ENCODE measurements around the gene SLC12A1. TPM values are rescaled to one million over a fixed set of nuclear protein-coding genes. Genes with fewer than 3 reads are reported as not detected.

Gene SLC12A1
- total RNA-seq, 1 experiment from 2014 or later, result not detected

GRCh38 chr15:48221885-48222284 lies 15.8 kb downstream of the SLC12A1 start:
- no peaks in the 10 kb centered on the region for H4K20me1 ChIP-seq (ENCODE audit: insufficient read depth, low read depth, low read length)
- no peaks in the 10 kb centered on the region for H3K9me3 ChIP-seq (ENCODE audit: low read length)
- H3K27me3 ChIP-seq (ENCODE audit: low read length), result no peaks in the 10 kb centered on the region
- no peaks in the 10 kb centered on the region for H3K79me2 ChIP-seq (ENCODE audit: low read length)
- H3K4me1 ChIP-seq (ENCODE audit: low read length), result no peaks in the 10 kb centered on the region
- H3K9me2 ChIP-seq (replicated peaks; ENCODE audit: insufficient read depth, low read length), result no peaks in the 10 kb centered on the region
- H3K4me3 ChIP-seq (ENCODE audit: low read length), result no peak overlapping the region
- H3K9ac ChIP-seq (ENCODE audit: low read length), result no peak overlapping the region
- no peak overlapping the region for H3K27ac ChIP-seq (ENCODE audit: low read length)
- H3K4me2 ChIP-seq (ENCODE audit: low read depth, low read length, poor library complexity, severe bottlenecking), result no peak overlapping the region
- no peak for DNase-seq
- H3K36me3 ChIP-seq (ENCODE audit: insufficient read depth, low read length), result no peaks in the 10 kb centered on the region
- no peak overlapping the region for H2AFZ ChIP-seq (ENCODE audit: low read length)

GRCh38 chr15:48222627-48223026 lies 16.5 kb downstream of the SLC12A1 start:
- H3K4me2 ChIP-seq (ENCODE audit: low read depth, low read length, poor library complexity, severe bottlenecking), result no peak overlapping the region
- H3K9me3 ChIP-seq (ENCODE audit: low read length), result no peaks in the 10 kb centered on the region
- no peaks in the 10 kb centered on the region for H3K4me1 ChIP-seq (ENCODE audit: low read length)
- DNase-seq, result no peak
- no peaks in the 10 kb centered on the region for H3K36me3 ChIP-seq (ENCODE audit: insufficient read depth, low read length)
- H3K79me2 ChIP-seq (ENCODE audit: low read length), result no peaks in the 10 kb centered on the region
- H3K27ac ChIP-seq (ENCODE audit: low read length), result no peak overlapping the region
- H2AFZ ChIP-seq (ENCODE audit: low read length), result no peak overlapping the region
- no peaks in the 10 kb centered on the region for H4K20me1 ChIP-seq (ENCODE audit: insufficient read depth, low read depth, low read length)
- H3K27me3 ChIP-seq (ENCODE audit: low read length), result no peaks in the 10 kb centered on the region
- H3K9me2 ChIP-seq (replicated peaks; ENCODE audit: insufficient read depth, low read length), result no peaks in the 10 kb centered on the region
- H3K9ac ChIP-seq (ENCODE audit: low read length), result no peak overlapping the region
- H3K4me3 ChIP-seq (ENCODE audit: low read length), result no peak overlapping the region

- H3K27me3 ChIP-seq (ENCODE audit: low read length), result no peaks in the 10 kb centered on the region
- H3K79me2 ChIP-seq (ENCODE audit: low read length), result no peaks in the 10 kb centered on the region
Observed at GRCh38 chr15:48225771-48226170, 19.7 kb downstream of the SLC12A1 start.

GRCh38 chr15:48230498-48230897 lies 24.4 kb downstream of the SLC12A1 start:
- Histone ChIP-seq H4K20me1 (ENCODE audit: insufficient read depth, low read depth, low read length) (no peaks in the 10 kb centered on the region), H3K4me3 (ENCODE audit: low read length) (no peak overlapping the region), H3K4me2 (ENCODE audit: low read depth, low read length, poor library complexity, severe bottlenecking) (no peak overlapping the region), H3K79me2 (ENCODE audit: low read length) (no peaks in the 10 kb centered on the region), H3K27ac (ENCODE audit: low read length) (no peak overlapping the region), H3K36me3 (ENCODE audit: insufficient read depth, low read length) (no peaks in the 10 kb centered on the region), H3K27me3 (ENCODE audit: low read length) (no peaks in the 10 kb centered on the region), H3K9ac (ENCODE audit: low read length) (no peak overlapping the region), H3K4me1 (ENCODE audit: low read length) (no peaks in the 10 kb centered on the region), H3K9me2 (replicated peaks; ENCODE audit: insufficient read depth, low read length) (no peaks in the 10 kb centered on the region), H3K9me3 (ENCODE audit: low read length) (no peaks in the 10 kb centered on the region), H2AFZ (ENCODE audit: low read length) (no peak overlapping the region)
- DNase-seq, result no peak

More at GRCh38 chr15:48225771-48226170, 19.7 kb downstream of the SLC12A1 start:
- no peak overlapping the region for H3K4me2 ChIP-seq (ENCODE audit: low read depth, low read length, poor library complexity, severe bottlenecking)
- no peak overlapping the region for H3K9ac ChIP-seq (ENCODE audit: low read length)
- DNase-seq, result no peak
- H3K9me3 ChIP-seq (ENCODE audit: low read length), result no peaks in the 10 kb centered on the region
- H3K36me3 ChIP-seq (ENCODE audit: insufficient read depth, low read length), result no peaks in the 10 kb centered on the region
- H3K9me2 ChIP-seq (replicated peaks; ENCODE audit: insufficient read depth, low read length), result no peaks in the 10 kb centered on the region
- H3K27ac ChIP-seq (ENCODE audit: low read length), result no peak overlapping the region
- H3K4me1 ChIP-seq (ENCODE audit: low read length), result no peaks in the 10 kb centered on the region
- H3K4me3 ChIP-seq (ENCODE audit: low read length), result no peak overlapping the region
- H4K20me1 ChIP-seq (ENCODE audit: insufficient read depth, low read depth, low read length), result no peaks in the 10 kb centered on the region
- no peak overlapping the region for H2AFZ ChIP-seq (ENCODE audit: low read length)

GRCh38 chr15:48233246-48233645 lies 27.1 kb downstream of the SLC12A1 start:
- Histone ChIP-seq H3K27ac (ENCODE audit: low read length) (no peak overlapping the region), H3K9me3 (ENCODE audit: low read length) (no peaks in the 10 kb centered on the region), H3K9me2 (replicated peaks; ENCODE audit: insufficient read depth, low read length) (no peaks in the 10 kb centered on the region), H3K4me2 (ENCODE audit: low read depth, low read length, poor library complexity, severe bottlenecking) (no peak overlapping the region), H3K4me3 (ENCODE audit: low read length) (no peak overlapping the region), H3K79me2 (ENCODE audit: low read length) (no peaks in the 10 kb centered on the region), H3K27me3 (ENCODE audit: low read length) (no peaks in the 10 kb centered on the region), H4K20me1 (ENCODE audit: insufficient read depth, low read depth, low read length) (no peaks in the 10 kb centered on the region), H3K36me3 (ENCODE audit: insufficient read depth, low read length) (no peaks in the 10 kb centered on the region), H3K9ac (ENCODE audit: low read length) (no peak overlapping the region), H2AFZ (ENCODE audit: low read length) (no peak overlapping the region), H3K4me1 (ENCODE audit: low read length) (no peaks in the 10 kb centered on the region)
- DNase-seq, result no peak

GRCh38 chr15:48239334-48239733 lies 33.2 kb downstream of the SLC12A1 start:
- H2AFZ ChIP-seq (ENCODE audit: low read length), result no peak overlapping the region
- H3K4me2 ChIP-seq (ENCODE audit: low read depth, low read length, poor library complexity, severe bottlenecking), result no peak overlapping the region
- no peaks in the 10 kb centered on the region for H3K9me2 ChIP-seq (replicated peaks; ENCODE audit: insufficient read depth, low read length)
- H3K36me3 ChIP-seq (ENCODE audit: insufficient read depth, low read length), result no peaks in the 10 kb centered on the region
- DNase-seq, result no peak
- no peak overlapping the region for H3K27ac ChIP-seq (ENCODE audit: low read length)
- no peaks in the 10 kb centered on the region for H3K4me1 ChIP-seq (ENCODE audit: low read length)
- H3K9ac ChIP-seq (ENCODE audit: low read length), result no peak overlapping the region
- no peaks in the 10 kb centered on the region for H3K9me3 ChIP-seq (ENCODE audit: low read length)
- H3K27me3 ChIP-seq (ENCODE audit: low read length), result no peaks in the 10 kb centered on the region
- H4K20me1 ChIP-seq (ENCODE audit: insufficient read depth, low read depth, low read length), result no peaks in the 10 kb centered on the region
- no peaks in the 10 kb centered on the region for H3K79me2 ChIP-seq (ENCODE audit: low read length)
- no peak overlapping the region for H3K4me3 ChIP-seq (ENCODE audit: low read length)

GRCh38 chr15:48242015-48242414 lies 35.9 kb downstream of the SLC12A1 start:
- H3K27me3 ChIP-seq (ENCODE audit: low read length), result no peaks in the 10 kb centered on the region
- no peaks in the 10 kb centered on the region for H4K20me1 ChIP-seq (ENCODE audit: insufficient read depth, low read depth, low read length)
- no peaks in the 10 kb centered on the region for H3K9me3 ChIP-seq (ENCODE audit: low read length)
- H2AFZ ChIP-seq (ENCODE audit: low read length), result no peak overlapping the region
- no peaks in the 10 kb centered on the region for H3K9me2 ChIP-seq (replicated peaks; ENCODE audit: insufficient read depth, low read length)
- H3K9ac ChIP-seq (ENCODE audit: low read length), result no peak overlapping the region
- no peak overlapping the region for H3K27ac ChIP-seq (ENCODE audit: low read length)
- no peaks in the 10 kb centered on the region for H3K36me3 ChIP-seq (ENCODE audit: insufficient read depth, low read length)
- H3K4me1 ChIP-seq (ENCODE audit: low read length), result no peaks in the 10 kb centered on the region
- H3K4me3 ChIP-seq (ENCODE audit: low read length), result no peak overlapping the region
- H3K4me2 ChIP-seq (ENCODE audit: low read depth, low read length, poor library complexity, severe bottlenecking), result no peak overlapping the region
- DNase-seq, result no peak
- no peaks in the 10 kb centered on the region for H3K79me2 ChIP-seq (ENCODE audit: low read length)

- no peaks in the 10 kb centered on the region for H3K4me1 ChIP-seq (ENCODE audit: low read length)
- H3K27me3 ChIP-seq (ENCODE audit: low read length), result no peaks in the 10 kb centered on the region
- H3K9me3 ChIP-seq (ENCODE audit: low read length), result no peaks in the 10 kb centered on the region
- H4K20me1 ChIP-seq (ENCODE audit: insufficient read depth, low read depth, low read length), result no peaks in the 10 kb centered on the region
- H3K79me2 ChIP-seq (ENCODE audit: low read length), result no peaks in the 10 kb centered on the region
- no peaks in the 10 kb centered on the region for H3K36me3 ChIP-seq (ENCODE audit: insufficient read depth, low read length)
- H3K4me3 ChIP-seq (ENCODE audit: low read length), result no peak overlapping the region
- no peak for DNase-seq
- H3K27ac ChIP-seq (ENCODE audit: low read length), result no peak overlapping the region
- H3K9ac ChIP-seq (ENCODE audit: low read length), result no peak overlapping the region
- no peak overlapping the region for H2AFZ ChIP-seq (ENCODE audit: low read length)
- H3K4me2 ChIP-seq (ENCODE audit: low read depth, low read length, poor library complexity, severe bottlenecking), result no peak overlapping the region
- H3K9me2 ChIP-seq (replicated peaks; ENCODE audit: insufficient read depth, low read length), result no peaks in the 10 kb centered on the region
Observed at GRCh38 chr15:48242535-48242934, 36.4 kb downstream of the SLC12A1 start.

- H3K79me2 ChIP-seq (ENCODE audit: low read length), result no peaks in the 10 kb centered on the region
- no peak overlapping the region for H3K27ac ChIP-seq (ENCODE audit: low read length)
- no peak overlapping the region for H3K4me2 ChIP-seq (ENCODE audit: low read depth, low read length, poor library complexity, severe bottlenecking)
- no peak for DNase-seq
- no peak overlapping the region for H3K9ac ChIP-seq (ENCODE audit: low read length)
- no peaks in the 10 kb centered on the region for H3K4me1 ChIP-seq (ENCODE audit: low read length)
- H3K27me3 ChIP-seq (ENCODE audit: low read length), result no peaks in the 10 kb centered on the region
- H3K9me3 ChIP-seq (ENCODE audit: low read length), result no peaks in the 10 kb centered on the region
- no peaks in the 10 kb centered on the region for H4K20me1 ChIP-seq (ENCODE audit: insufficient read depth, low read depth, low read length)
- no peak overlapping the region for H3K4me3 ChIP-seq (ENCODE audit: low read length)
- H3K9me2 ChIP-seq (replicated peaks; ENCODE audit: insufficient read depth, low read length), result no peaks in the 10 kb centered on the region
- no peak overlapping the region; the same call in 1 of the 2 replicates for H2AFZ ChIP-seq (ENCODE audit: low read length)
- H3K36me3 ChIP-seq (ENCODE audit: insufficient read depth, low read length), result no peaks in the 10 kb centered on the region
Observed at GRCh38 chr15:48244921-48245320, 38.8 kb downstream of the SLC12A1 start.
